GM12874 (cell line): ENCODE measurements around the gene NAV2.

ENCODE experiments used
- CTCF ChIP-seq: IDR thresholded peaks from 2 replicates; pipeline ENCODE4 v1.5.1; 2011; ENCODE audit warnings: low read depth, mild to moderate bottlenecking, control low read depth, low read length, moderate library complexity; ENCODE audit not compliant: insufficient read depth

Gene NAV2

GRCh38 chr11:19701421-19701820, 11.2 kb upstream of the NAV2 start:
- TF ChIP-seq CTCF: no peak

- TF ChIP-seq CTCF: no peak
These were observed 10.0 kb upstream of the NAV2 start for GRCh38 chr11:19702620-19703019.

- TF ChIP-seq CTCF: no peak
These were observed 9.4 kb upstream of the NAV2 start for GRCh38 chr11:19703211-19703610.

- no peak for TF ChIP-seq CTCF
These were observed 8.4 kb upstream of the NAV2 start for GRCh38 chr11:19704213-19704612.

- no peak for TF ChIP-seq CTCF
These were observed 6.7 kb upstream of the NAV2 start for GRCh38 chr11:19705936-19706335.

GRCh38 chr11:19711911-19712280, 741 bp upstream of the NAV2 start:
- TF ChIP-seq CTCF: no peak

- no peak for TF ChIP-seq CTCF
These were observed 772 bp downstream of the NAV2 start for GRCh38 chr11:19713196-19714021.
